ENCODE data around the gene SLC35G6.
"Not testable (repeated sequence)": the region's sequence is repeated elsewhere in the genome, so short reads cannot be mapped to it uniquely, and the experiment has no call there.

Gene SLC35G6

DNA sequence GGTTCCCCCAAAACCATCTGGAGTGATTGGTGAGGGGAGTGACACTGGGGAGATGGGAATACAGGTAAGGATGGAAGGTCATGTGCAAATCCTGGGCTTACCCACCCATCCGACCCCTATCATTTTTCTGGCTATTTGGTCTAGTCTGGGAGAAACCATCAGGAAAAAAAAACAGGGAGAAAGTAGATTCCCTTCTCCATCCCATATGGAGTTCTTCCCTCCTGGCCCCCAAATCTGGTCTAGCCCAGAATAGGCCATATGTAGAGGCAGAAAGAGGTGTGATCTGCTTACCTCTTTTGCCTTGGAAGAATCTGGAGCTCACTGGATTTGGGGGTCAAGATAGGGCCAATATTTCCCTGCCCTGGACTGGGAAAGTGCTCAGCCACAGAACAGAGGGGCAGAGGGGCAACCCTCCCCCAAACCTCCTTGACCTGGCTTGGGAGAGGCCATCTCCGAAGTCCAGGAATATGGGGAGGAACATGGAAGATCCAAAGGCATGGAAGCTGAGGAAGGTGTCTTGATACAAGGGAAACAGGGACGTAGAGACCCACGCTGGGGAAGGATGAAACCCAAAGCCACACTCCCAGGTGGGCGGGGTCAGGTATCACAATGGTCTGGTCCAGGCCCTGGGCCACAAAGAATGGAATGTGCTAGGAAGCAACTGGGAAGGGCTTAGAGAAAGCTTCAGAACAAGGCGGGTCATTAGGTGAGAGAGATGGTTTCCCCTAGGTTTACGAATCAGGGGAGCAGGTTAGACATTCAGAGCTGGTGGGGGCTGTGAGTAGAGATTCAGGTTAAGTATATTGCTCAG lies 20.2 kb upstream of the SLC35G6 start:
- no peak for DNase-seq

DNA sequence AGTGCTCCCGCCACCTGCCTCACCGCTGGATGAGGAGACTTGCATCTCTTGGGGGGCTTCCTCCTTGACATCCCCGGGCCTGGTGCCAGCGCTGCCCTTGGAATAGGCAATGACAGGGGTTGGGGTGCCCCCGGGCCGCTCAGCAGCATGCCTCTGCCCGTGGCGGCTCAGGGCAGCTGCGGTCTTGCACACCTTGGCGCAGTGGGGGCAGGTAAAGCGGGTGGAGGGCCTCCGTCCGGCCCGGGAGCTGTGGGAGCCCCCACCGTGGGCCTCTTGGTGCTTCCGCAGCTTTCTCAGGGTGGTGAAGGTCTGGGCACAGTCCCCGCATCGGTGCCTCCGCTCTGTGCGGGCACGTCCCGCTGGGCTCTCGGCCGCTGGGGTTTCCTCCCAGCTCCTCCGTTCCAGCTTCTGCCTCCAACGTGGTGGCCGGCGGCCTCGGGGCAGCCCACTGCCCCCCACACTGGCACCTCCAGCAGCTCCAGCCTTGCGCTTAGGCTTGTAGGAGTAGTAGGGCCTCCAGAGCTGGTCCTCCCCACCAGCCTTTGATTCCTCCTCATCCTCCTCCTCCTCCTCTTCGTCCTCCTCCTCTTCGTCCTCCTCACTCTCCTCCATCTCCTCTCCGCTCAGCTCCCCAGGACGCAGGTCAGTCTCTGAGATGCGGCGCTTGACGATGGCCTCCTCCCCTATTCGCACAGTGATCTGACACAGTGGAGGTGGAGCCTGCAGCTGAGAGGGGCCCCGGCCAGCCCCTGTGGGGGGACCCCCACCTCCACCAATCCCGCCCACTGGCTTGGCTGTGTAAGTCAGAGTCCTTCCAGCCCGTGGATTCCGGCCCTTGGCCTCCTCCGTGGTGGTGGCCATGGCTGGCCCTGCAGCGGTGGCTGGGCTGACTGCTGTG lies 18.5 kb upstream of the SLC35G6 start:
- DNase-seq: no peak

DNA sequence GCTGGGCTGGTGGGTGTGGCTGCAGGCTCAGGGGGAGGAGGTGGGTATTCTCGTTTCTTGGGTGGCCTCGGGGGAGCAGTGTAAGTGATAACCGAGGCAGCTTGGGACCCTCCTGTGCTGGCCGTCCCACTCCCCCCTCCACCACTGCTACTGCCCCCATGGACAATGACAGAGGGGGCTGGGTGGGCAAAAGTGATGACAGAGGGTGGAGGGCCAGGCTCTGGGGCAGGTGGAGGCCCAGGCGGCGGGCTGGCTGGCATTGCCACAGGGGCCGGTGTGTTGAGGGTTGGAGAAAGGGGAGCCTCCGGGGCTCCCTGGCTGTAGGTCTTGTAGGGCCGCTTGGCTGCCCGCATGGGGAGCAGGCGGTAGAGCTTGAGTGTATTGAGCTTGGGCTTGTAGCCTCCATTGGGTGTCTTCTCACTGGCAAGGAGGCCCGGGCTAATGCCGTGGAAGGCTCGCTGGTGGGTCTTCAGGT lies 17.8 kb upstream of the SLC35G6 start:
- no peak for DNase-seq

DNA sequence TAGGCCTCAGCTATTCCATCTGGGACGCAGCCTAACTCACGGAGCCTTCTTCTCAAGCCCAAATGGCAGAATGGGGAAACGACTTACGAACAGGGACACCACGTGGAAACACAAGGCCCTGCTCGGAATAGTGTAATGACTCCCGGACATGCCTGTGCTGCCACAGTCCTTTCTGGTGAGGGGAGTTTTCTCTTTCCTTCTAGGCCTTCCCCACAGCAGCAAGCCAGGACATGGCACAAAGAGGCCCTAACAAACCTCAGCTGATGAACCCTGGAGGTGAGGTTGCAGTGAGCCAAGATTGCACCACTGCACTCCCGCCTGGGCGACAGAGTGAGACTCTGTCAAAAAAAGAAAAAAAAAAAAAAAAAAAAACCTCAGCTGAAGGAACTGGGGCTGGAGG lies 17.2 kb upstream of the SLC35G6 start:
- no peak for DNase-seq

GRCh38 chr17:7465597-7466275 lies 15.5 kb upstream of the SLC35G6 start:
- DNase-seq: no peak

GRCh38 chr17:7466318-7466638 lies 15.0 kb upstream of the SLC35G6 start:
- no peak for DNase-seq

GRCh38 chr17:7466639-7467341 lies 14.5 kb upstream of the SLC35G6 start:
- no peak for DNase-seq

- no peak for DNase-seq
Observed at GRCh38 chr17:7467498-7467897, 13.7 kb upstream of the SLC35G6 start.

- no peak for DNase-seq
Observed at GRCh38 chr17:7468290-7468689, 13.0 kb upstream of the SLC35G6 start.

GRCh38 chr17:7468804-7469389 lies 12.3 kb upstream of the SLC35G6 start:
- DNase-seq: no peak

- DNase-seq: not testable (repeated sequence)
Observed at GRCh38 chr17:7469843-7470242, 11.4 kb upstream of the SLC35G6 start.

- DNase-seq: not testable (repeated sequence)
Observed at GRCh38 chr17:7470457-7470973, 10.7 kb upstream of the SLC35G6 start.

DNA sequence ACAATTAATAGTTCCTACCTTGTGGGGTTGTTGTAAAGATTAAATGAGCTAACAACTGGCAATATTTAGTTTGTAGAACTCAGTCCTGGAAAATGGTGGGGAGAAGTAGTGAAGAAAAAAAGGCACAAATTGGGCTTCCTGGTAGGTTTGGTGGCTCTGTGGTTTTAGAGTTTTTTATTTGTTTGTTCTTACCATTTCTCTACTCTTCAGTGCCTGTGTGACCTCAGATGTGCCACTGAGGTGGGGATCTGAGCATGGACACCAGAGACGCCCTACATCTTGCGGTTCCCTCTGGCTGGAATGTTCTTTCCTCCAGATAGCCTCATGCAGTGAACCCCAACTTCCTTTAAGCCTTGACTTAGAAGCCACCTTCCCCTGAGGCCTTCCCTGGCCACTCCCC lies 9.5 kb upstream of the SLC35G6 start:
- no peak for DNase-seq

DNA sequence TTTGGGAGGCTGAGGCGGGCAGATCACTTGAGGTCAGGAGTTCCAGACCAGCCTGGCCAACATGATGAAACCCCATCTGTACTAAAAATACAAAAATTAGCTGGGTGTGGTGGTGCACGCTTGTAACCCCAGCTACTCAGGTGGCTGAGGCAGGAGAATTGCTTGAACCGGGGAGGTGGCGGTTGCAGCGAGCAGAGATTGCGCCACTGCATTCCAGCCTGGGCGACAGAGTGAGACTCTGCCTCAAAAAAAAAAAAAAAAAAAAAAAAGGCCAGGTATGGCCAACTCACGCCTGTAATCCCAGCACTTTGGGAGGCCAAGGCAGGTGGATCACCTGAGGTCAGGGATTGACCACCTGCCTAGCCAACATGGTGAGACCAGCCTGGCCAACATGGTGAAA lies 6.5 kb upstream of the SLC35G6 start:
- DNase-seq: not testable (repeated sequence)

DNA sequence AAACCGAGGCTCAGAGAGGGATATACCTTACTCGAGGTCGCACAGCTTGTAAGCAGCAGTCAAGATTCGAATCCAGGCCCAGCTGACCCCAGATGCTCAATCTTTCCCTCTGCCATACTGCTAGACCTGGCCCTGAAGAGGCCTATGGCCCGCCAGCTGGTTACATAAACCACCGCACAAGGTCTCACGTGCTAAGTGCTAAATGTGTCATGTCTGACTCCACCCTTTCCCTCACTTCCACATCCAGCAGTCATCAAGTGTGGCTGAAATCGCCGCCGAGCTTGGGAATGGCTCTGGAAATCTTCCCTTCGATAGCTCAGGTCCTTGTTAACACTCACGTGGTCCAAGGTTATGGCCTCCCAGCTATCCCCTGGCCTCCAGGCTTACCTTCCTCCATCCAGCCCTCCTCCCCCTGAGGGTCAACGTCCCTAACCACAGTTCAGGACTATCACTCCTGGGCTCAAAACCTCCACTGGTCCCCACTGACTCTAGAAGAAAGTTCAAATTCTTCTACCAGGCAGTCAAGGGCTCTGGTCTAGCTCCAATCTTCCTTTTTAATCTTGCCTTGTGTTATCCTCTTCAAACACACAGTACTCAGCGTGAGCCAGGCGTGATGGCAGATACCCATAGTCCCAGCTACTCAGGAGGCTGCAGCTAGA lies 5.4 kb upstream of the SLC35G6 start:
- DNase-seq: no peak

- DNase-seq: no peak
Observed at GRCh38 chr17:7476494-7476893, 4.8 kb upstream of the SLC35G6 start.

DNA sequence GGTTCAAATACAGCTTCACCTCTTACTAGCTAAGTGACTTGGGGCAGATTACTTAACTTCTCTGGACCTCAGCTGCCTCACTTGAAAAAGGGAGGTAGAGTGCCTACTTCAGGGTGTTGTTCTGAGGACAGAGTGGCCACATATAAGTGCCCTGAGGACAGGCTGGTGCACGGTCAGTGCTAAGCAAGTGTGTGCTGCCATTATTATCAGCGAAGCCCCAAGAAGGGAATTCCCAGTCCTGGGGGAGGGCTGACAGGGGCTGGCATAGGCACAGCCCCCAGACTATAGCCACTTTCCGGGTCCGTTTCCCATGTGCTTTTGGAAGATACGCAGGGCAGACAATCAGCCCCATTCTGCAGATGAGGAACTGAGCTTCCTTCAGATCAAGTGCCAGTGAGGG lies 4.3 kb upstream of the SLC35G6 start:
- DNase-seq: no peak

GRCh38 chr17:7477392-7478275 lies 3.6 kb upstream of the SLC35G6 start:
- peak; percentile 37 for DNase-seq

GRCh38 chr17:7478276-7479212 lies 2.7 kb upstream of the SLC35G6 start:
- DNase-seq: peak; percentile 74
